ENCODE data around the gene GATAD2A.

GATAD2A gene

GRCh38 chr19:19444681-19445155, 39.2 kb downstream of the GATAD2A start:
- no peak for TF ChIP-seq CTCF (IDR thresholded peaks at IDR 0.05)

- no peak for TF ChIP-seq CTCF (IDR thresholded peaks at IDR 0.05)
Measured at GRCh38 chr19:19445288-19445687, 39.8 kb downstream of the GATAD2A start.

- TF ChIP-seq CTCF (IDR thresholded peaks at IDR 0.05) = no peak
Measured at GRCh38 chr19:19445911-19446361, 40.5 kb downstream of the GATAD2A start.

- no peak for TF ChIP-seq CTCF (IDR thresholded peaks at IDR 0.05)
Measured at GRCh38 chr19:19446655-19447437, 41.4 kb downstream of the GATAD2A start.

GRCh38 chr19:19447536-19448237, 42.2 kb downstream of the GATAD2A start:
- TF ChIP-seq CTCF (IDR thresholded peaks at IDR 0.05) = no peak

- TF ChIP-seq CTCF (IDR thresholded peaks at IDR 0.05) = no peak
Measured at GRCh38 chr19:19448238-19448544, 42.7 kb downstream of the GATAD2A start.

- TF ChIP-seq CTCF (IDR thresholded peaks at IDR 0.05) = no peak
Measured at GRCh38 chr19:19451429-19452242, 46.2 kb downstream of the GATAD2A start.

Data from LNCAP (cell line).